ENCODE data around the gene MDM2. TPM values are rescaled to one million over a fixed set of nuclear protein-coding genes. Genes with fewer than 3 reads are reported as not detected.

The MDM2 gene
- total RNA-seq, 2 experiments from 2014 or later: 143 to 318 TPM

DNA sequence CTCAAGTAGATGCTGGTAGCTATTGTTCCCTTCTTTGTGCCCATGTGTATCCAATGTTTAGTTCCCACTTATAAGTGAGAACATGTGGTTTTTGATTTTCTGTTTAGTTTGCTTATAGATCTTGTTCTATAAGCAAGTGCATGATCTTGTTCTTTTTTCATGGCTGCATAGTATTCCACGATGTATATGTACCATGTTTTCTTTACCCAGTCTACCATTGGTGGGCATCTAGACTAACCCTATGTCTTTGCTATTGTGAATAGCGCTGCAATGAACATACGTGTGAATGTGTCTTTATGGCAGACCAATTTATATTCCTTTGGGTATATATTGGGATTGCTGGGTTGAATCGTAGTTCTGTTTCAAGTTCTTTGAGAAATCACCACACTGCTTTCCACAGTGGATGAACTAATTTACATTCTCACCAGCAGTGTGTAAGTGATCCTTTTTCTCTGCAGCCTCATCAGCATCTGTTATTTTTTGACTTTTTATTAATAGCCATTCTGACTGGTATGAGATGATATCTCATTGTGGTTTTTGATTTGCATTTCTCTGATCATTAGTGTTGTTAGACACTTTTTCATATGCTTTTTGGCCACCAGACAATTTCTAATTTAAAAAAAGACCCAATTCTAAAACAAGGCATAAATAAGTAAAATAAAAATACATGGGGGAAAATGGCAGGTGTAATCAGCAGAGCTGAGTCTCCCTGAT lies 74.4 kb downstream of the MDM2 start:
- H3K4me2 ChIP-seq (ENCODE audit: low read length): peak overlapping the region; percentile 57
- no peaks in the 10 kb centered on the region for H3K9me2 ChIP-seq (ENCODE audit: insufficient read depth, low read length)
- ChIA-PET POLR2A (interaction anchor here (0.7 to 2.2 kb wide), 6 partner anchors 10 to 77 kb away, joined by 3 to 10 read pairs (median 4); no protein-coding TSS in a partner anchor), CTCF (ENCODE audit: unreplicated experiment) (no interaction called here)
- peak overlapping the region; percentile 18 for H3K4me3 ChIP-seq (ENCODE audit: low read depth, low read length, poor library complexity, severe bottlenecking)
- H3K4me1 ChIP-seq (ENCODE audit: insufficient read depth, low read length, poor library complexity, severe bottlenecking): peaks cover 60% of the 10 kb centered on the region
- DNase-seq (ENCODE audit: low spot score): peak; percentile 48
- intact Hi-C loops (cut with micrococcal nuclease; ENCODE audit: unreplicated experiment): no loop called here
- peaks cover 19% of the 10 kb centered on the region; the same call in 1 of the 2 replicates for H3K9me3 ChIP-seq (ENCODE audit: low read length)
- no TSS peak for BruUV-seq (replicated peaks)
- peaks cover 12% of the 10 kb centered on the region; the same call in 1 of the 2 replicates for H3K36me3 ChIP-seq (ENCODE audit: insufficient read depth, low read length)
- H4K20me1 ChIP-seq (ENCODE audit: insufficient read depth, low read length): no peaks in the 10 kb centered on the region
- H3K27ac ChIP-seq (ENCODE audit: low read depth, low read length, poor library complexity, severe bottlenecking): peak overlapping the region; percentile 80
- peak overlapping the region; percentile 89; the same call in 1 of the 2 replicates for H2AFZ ChIP-seq (ENCODE audit: low read length)
- TF ChIP-seq EZH2phosphoT487 (IDR thresholded peaks at IDR 0.05; ENCODE audit: borderline replicate concordance, low read depth, low read length): no peak
- TF ChIP-seq, protein P1, sequence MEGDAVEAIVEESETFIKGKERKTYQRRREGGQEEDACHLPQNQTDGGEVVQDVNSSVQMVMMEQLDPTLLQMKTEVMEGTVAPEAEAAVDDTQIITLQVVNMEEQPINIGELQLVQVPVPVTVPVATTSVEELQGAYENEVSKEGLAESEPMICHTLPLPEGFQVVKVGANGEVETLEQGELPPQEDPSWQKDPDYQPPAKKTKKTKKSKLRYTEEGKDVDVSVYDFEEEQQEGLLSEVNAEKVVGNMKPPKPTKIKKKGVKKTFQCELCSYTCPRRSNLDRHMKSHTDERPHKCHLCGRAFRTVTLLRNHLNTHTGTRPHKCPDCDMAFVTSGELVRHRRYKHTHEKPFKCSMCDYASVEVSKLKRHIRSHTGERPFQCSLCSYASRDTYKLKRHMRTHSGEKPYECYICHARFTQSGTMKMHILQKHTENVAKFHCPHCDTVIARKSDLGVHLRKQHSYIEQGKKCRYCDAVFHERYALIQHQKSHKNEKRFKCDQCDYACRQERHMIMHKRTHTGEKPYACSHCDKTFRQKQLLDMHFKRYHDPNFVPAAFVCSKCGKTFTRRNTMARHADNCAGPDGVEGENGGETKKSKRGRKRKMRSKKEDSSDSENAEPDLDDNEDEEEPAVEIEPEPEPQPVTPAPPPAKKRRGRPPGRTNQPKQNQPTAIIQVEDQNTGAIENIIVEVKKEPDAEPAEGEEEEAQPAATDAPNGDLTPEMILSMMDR (conservative IDR thresholded peaks at IDR 0.05; ENCODE audit: low read length): no peak
- H3K79me2 ChIP-seq (ENCODE audit: insufficient read depth, low read depth, low read length): no peaks in the 10 kb centered on the region

DNA sequence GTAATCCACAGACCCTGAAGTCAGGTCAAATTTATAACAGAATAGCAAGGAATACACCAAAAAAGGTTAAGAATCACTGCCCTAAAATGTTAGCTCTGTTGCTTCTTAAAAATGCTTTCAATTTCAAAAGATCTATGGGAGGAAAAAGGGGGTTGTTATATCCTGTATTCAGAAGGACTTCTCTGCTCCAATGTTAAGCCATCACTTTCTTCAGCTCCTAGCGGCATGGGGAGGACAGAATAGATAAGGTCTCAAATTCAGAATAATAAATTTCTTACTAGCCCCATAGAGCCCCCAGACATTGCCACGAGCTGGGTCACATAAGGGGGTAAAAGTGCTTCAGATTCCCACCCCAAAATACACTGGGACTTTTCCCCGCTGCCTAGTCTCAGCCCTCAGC lies 75.2 kb downstream of the MDM2 start:
- H3K79me2 ChIP-seq (ENCODE audit: insufficient read depth, low read depth, low read length): no peaks in the 10 kb centered on the region
- no peaks in the 10 kb centered on the region for H4K20me1 ChIP-seq (ENCODE audit: insufficient read depth, low read length)
- peaks cover 13% of the 10 kb centered on the region; the same call in 1 of the 2 replicates for H3K9me3 ChIP-seq (ENCODE audit: low read length)
- H3K27ac ChIP-seq (ENCODE audit: low read depth, low read length, poor library complexity, severe bottlenecking): peak overlapping the region; percentile 80
- peaks cover 68% of the 10 kb centered on the region for H3K4me1 ChIP-seq (ENCODE audit: insufficient read depth, low read length, poor library complexity, severe bottlenecking)
- intact Hi-C loops (cut with micrococcal nuclease; ENCODE audit: unreplicated experiment): no loop called here
- no peaks in the 10 kb centered on the region for H3K9me2 ChIP-seq (ENCODE audit: insufficient read depth, low read length)
- no TSS peak for BruUV-seq (replicated peaks)
- H3K4me3 ChIP-seq (ENCODE audit: low read depth, low read length, poor library complexity, severe bottlenecking): peak overlapping the region; percentile 18
- H3K4me2 ChIP-seq (ENCODE audit: low read length): peak overlapping the region; percentile 57
- H2AFZ ChIP-seq (ENCODE audit: low read length): peak overlapping the region; percentile 89; the same call in 1 of the 2 replicates
- CTCF ChIA-PET (ENCODE audit: unreplicated experiment): no interaction called here
- no peak for DNase-seq (ENCODE audit: low spot score)
- TF ChIP-seq EZH2phosphoT487 (IDR thresholded peaks at IDR 0.05; ENCODE audit: borderline replicate concordance, low read depth, low read length): no peak
- TF ChIP-seq, protein P1 (conservative IDR thresholded peaks at IDR 0.05; ENCODE audit: low read length): no peak
- peaks cover 12% of the 10 kb centered on the region; the same call in 1 of the 2 replicates for H3K36me3 ChIP-seq (ENCODE audit: insufficient read depth, low read length)
- POLR2A ChIA-PET: interaction anchor here (0.7 to 2.2 kb wide), 8 partner anchors 9 to 78 kb away, joined by 3 to 12 read pairs (median 4); no protein-coding TSS in a partner anchor

DNA sequence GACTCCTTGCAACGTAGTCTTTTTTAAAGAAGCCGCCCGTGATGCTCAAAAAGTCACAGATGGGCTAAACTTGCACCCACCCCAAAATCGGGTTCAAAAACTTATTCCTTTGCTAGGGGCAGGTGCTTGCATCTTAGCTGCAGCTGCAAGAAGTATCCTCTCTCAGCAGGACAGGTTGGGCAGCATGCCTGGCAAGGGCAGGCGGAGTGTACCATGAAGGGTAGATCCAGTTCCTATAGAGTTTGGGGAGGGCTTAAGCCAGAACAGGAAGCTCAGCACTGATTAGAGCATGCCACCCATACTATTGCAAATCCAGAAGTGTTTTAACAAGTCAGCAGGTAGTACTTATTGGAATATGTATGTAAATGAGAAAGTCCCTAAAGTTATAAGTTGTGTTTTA lies 76.3 kb downstream of the MDM2 start:
- peaks cover 5% of the 10 kb centered on the region; the same call in 1 of the 2 replicates for H3K9me3 ChIP-seq (ENCODE audit: low read length)
- peak overlapping the region; percentile 24; the same call in 1 of the 2 replicates for H3K4me2 ChIP-seq (ENCODE audit: low read length)
- H3K4me1 ChIP-seq (ENCODE audit: insufficient read depth, low read length, poor library complexity, severe bottlenecking): peaks cover 79% of the 10 kb centered on the region
- POLR2A ChIA-PET: interaction anchor here (0.7 to 2.2 kb wide), 5 partner anchors 8 to 949 kb away, joined by 3 to 12 read pairs (median 7); no protein-coding TSS in a partner anchor
- peak overlapping the region; percentile 42 for H2AFZ ChIP-seq (ENCODE audit: low read length)
- no peaks in the 10 kb centered on the region for H4K20me1 ChIP-seq (ENCODE audit: insufficient read depth, low read length)
- no peak for TF ChIP-seq EZH2phosphoT487 (IDR thresholded peaks at IDR 0.05; ENCODE audit: borderline replicate concordance, low read depth, low read length)
- TF ChIP-seq, protein P1 (conservative IDR thresholded peaks at IDR 0.05; ENCODE audit: low read length): no peak
- CTCF ChIA-PET (ENCODE audit: unreplicated experiment): no interaction called here
- H3K79me2 ChIP-seq (ENCODE audit: insufficient read depth, low read depth, low read length): no peaks in the 10 kb centered on the region
- intact Hi-C loops (cut with micrococcal nuclease; ENCODE audit: unreplicated experiment): no loop called here
- H3K36me3 ChIP-seq (ENCODE audit: insufficient read depth, low read length): peaks cover 5% of the 10 kb centered on the region; the same call in 1 of the 2 replicates
- no peak for DNase-seq (ENCODE audit: low spot score)
- H3K9me2 ChIP-seq (ENCODE audit: insufficient read depth, low read length): no peaks in the 10 kb centered on the region
- H3K4me3 ChIP-seq (ENCODE audit: low read depth, low read length, poor library complexity, severe bottlenecking): no peak overlapping the region
- H3K27ac ChIP-seq (ENCODE audit: low read depth, low read length, poor library complexity, severe bottlenecking): no peak overlapping the region
- no TSS peak for BruUV-seq (replicated peaks)

Data from OCI-LY7 (cell line).